ENCODE data around the gene CRK.
"Not testable (repeated sequence)": the region's sequence is repeated elsewhere in the genome, so short reads cannot be mapped to it uniquely, and the experiment has no call there.

DNA sequence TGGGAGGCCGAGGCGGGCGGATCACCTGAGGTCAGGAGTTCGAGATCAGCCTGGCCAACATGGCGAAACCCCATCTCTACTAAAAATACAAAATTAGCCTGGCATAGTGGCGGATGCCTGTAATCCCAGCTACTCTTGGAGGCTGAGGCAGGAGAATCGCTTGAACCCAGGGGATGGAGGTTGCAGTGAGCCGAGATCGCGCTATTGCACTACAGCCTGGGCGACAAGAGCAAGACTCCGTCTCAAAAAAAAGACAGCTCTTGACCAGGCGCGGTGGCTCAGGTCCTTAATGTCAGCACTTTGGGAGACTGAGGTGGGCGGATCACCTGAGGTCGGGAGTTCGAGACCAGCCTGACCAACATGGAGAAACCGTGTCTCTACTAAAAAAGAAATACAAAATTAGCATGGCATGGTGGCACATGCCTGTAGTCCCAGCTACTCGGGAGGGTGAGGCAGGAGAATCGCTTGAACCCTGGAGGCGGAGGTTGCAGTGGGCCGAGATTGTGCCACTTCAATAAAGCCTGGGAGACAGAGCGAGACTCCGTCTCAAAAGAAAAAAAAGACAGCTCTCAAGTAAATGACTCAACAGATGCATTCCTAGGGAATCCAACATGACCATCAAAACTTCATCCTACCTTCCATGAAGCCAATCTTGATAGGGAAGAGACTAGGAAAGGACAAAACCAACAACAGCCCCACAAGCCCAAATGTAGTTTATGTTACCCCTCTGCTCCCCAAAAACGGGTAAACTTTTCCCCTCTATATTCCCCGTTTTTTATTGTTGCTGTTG is 60.0 kb downstream of the CRK start:
- TF ChIP-seq, protein P1, sequence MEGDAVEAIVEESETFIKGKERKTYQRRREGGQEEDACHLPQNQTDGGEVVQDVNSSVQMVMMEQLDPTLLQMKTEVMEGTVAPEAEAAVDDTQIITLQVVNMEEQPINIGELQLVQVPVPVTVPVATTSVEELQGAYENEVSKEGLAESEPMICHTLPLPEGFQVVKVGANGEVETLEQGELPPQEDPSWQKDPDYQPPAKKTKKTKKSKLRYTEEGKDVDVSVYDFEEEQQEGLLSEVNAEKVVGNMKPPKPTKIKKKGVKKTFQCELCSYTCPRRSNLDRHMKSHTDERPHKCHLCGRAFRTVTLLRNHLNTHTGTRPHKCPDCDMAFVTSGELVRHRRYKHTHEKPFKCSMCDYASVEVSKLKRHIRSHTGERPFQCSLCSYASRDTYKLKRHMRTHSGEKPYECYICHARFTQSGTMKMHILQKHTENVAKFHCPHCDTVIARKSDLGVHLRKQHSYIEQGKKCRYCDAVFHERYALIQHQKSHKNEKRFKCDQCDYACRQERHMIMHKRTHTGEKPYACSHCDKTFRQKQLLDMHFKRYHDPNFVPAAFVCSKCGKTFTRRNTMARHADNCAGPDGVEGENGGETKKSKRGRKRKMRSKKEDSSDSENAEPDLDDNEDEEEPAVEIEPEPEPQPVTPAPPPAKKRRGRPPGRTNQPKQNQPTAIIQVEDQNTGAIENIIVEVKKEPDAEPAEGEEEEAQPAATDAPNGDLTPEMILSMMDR (conservative IDR thresholded peaks at IDR 0.05 in 1 of 2, IDR thresholded peaks at IDR 0.05 in 1 of 2; ENCODE audit: low read depth in 1 of 2, low read length in 2 of 2): not testable (repeated sequence)
- TF ChIP-seq EZH2 (IDR thresholded peaks at IDR 0.05; ENCODE audit: low read length, missing control alignments): not testable (repeated sequence)

All from fibroblast of lung (primary cell).